ENCODE data around the gene INCA1.
A peak's percentile ranks its signal among the peaks of the same experiment; 100 is the strongest.

The INCA1 gene

DNA sequence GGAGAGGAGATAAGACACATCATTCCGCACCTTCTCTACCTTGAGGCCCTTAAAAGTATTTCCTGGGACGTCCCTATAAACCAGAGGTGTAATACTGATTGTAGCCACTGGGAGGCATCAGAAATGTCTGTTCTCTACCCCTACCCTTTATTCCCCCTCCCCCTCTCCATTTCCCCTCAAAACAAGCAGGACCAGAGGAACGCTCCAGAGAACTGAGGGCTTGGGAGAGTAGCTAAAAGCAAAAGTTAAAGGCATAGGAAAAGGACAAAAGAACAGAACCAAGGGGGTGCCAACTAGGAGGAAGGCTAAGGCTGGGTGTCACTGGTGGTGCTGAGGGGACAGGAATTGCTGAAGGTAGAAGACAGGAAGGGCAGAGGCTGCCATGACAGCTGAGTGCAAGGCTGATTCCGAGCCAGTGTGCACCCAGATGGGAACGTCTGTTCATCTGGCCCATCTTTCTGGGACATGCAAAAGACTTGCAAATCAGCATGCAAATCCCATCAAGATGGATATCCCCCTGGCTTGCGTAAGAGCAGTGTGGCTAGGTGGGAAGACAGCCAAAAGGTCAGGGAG, 16.6 kb downstream of the INCA1 start:
- no peak overlapping the region for H3K4me3 ChIP-seq (ENCODE audit: low read length)
- no peak for DNase-seq (ENCODE audit: low read depth)
- TF ChIP-seq, protein P1, sequence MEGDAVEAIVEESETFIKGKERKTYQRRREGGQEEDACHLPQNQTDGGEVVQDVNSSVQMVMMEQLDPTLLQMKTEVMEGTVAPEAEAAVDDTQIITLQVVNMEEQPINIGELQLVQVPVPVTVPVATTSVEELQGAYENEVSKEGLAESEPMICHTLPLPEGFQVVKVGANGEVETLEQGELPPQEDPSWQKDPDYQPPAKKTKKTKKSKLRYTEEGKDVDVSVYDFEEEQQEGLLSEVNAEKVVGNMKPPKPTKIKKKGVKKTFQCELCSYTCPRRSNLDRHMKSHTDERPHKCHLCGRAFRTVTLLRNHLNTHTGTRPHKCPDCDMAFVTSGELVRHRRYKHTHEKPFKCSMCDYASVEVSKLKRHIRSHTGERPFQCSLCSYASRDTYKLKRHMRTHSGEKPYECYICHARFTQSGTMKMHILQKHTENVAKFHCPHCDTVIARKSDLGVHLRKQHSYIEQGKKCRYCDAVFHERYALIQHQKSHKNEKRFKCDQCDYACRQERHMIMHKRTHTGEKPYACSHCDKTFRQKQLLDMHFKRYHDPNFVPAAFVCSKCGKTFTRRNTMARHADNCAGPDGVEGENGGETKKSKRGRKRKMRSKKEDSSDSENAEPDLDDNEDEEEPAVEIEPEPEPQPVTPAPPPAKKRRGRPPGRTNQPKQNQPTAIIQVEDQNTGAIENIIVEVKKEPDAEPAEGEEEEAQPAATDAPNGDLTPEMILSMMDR (conservative IDR thresholded peaks at IDR 0.05; ENCODE audit: low read depth, low read length): peak; percentile 71

DNA sequence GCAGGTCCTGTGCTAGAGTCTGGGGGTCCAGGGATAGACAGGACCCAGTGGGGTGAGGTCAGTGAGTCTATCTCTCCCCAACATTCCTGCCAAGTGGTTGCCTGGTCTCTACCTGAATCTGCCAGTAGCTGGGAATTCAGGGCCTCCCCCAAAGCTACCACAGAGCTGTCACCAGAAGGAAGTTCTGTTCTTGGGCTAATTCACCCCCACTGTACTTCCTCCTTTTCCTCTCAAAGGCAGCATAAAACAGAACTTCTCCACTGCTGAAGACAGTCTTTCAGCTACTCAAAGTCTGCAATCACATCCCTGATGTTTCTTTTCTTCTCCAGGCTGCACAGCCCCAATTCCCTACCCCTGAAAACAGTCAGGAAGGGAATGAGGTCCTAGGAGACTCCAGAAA, 18.6 kb downstream of the INCA1 start:
- no peak overlapping the region for H3K4me3 ChIP-seq (ENCODE audit: low read length)
- TF ChIP-seq, protein P1 (conservative IDR thresholded peaks at IDR 0.05; ENCODE audit: low read depth, low read length): no peak
- no peak for DNase-seq (ENCODE audit: low read depth)

DNA sequence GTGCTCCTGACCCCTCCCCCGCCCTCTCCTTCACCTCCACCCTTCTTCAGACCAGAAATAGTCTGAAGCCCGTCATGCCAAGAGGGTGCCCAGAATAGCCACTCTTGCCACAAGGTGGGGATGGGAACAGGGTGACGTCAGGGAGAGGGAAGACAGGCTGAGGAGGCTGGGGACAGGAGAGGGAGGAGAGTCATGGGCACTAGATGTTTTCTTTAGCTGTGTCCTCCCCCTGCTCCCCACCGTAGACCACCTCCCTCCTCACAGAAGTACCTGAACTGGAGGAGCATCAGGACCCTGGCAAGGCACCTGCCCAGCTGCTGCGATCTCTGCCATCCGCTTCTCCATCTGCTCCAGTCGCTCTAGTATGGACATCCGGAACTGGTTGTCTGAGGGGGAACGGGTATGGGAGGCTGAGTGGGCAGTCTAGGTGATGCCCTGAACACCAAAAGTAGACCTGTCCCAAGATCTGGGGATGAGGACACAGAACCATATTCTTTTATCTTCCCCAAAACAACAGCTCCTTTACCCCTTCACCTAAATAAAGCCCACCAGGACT, 23.1 kb downstream of the INCA1 start:
- DNase-seq (ENCODE audit: low read depth): no peak
- TF ChIP-seq, protein P1 (conservative IDR thresholded peaks at IDR 0.05; ENCODE audit: low read depth, low read length): no peak
- no peak overlapping the region for H3K4me3 ChIP-seq (ENCODE audit: low read length)

DNA sequence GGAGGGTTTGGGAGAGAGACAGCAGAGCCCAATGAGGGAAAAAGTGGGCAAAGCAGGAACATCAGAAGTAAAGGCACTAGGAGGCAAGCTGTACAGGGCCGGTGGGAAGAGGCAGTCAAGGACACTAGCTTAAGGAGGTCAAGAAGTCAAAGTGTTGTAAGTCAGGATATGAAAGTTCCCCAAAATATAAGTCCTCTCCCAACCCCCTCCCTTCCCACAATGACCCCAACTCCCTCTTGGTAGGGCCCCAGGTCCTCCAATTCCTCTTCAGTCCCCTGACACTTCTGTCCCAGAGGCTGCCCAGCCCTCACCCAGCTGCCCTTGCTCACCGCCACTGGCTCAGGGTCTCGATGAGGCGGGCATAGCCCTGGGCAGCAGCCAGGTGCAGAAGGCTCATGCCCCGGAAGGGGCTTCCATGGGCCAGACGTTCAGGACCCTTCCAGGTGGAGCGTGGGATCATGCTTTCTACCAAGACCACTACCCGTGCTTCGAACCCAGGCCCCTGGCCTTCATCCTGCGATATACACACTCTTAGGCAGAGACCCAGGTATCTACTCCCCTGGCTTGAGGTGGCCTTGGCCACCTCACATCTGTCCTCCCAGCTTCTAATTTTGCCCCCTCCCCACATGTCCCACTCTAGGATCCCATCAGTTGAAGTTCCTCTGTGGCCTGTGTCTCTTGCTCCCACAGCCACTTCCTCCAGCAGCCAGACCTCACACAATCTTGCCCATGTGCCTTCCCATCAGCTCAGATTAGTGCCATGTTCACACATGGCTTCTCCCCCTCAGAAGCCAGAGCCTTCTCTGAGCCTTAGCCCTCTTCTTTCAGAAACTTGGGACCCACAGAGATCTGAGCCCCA, 23.8 kb downstream of the INCA1 start:
- TF ChIP-seq, protein P1 (conservative IDR thresholded peaks at IDR 0.05; ENCODE audit: low read depth, low read length): no peak
- no peak overlapping the region for H3K4me3 ChIP-seq (ENCODE audit: low read length)
- DNase-seq (ENCODE audit: low read depth): no peak

DNA sequence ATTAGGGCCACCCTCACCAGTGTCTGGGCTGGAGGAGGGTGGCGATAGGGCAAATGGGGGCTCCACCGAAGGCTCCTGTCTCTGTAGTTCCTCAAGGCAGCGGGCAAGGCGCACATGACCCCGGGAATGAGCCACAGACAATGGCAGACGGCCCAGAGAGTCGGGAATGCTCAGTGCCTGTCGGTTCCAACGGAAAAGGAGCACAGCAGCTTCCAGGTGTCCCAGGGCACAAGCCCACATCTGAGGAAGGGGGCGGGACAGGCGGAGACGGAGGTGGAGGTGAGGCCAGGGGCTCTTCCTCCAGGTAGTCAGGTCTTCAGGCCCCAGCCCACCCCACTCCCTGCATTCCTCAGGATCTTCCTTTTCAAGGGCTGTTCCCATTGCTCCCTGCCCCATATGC, 24.6 kb downstream of the INCA1 start:
- H3K4me3 ChIP-seq (ENCODE audit: low read length): no peak overlapping the region
- DNase-seq (ENCODE audit: low read depth): no peak
- TF ChIP-seq, protein P1 (conservative IDR thresholded peaks at IDR 0.05; ENCODE audit: low read depth, low read length): no peak

DNA sequence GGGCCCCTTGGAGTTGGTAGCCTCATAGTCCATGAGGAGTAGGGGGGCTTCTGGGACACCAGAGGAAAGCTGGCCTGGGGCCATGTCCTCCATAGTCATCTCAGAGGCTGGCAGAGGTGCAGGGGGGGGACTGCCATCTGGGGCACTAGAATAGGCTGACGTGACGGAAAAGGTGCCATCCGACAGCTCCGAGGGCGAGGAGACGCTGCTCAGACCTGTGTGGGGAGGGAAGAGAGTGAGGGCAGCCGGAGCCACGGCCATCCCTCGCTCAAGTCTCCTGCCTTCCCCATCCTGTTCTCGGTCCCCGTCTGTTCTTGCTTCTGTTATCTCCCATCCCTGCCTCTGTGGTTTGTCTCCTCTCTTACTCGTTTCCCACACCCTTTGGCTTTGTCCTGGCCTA, 25.0 kb downstream of the INCA1 start:
- DNase-seq (ENCODE audit: low read depth): no peak
- no peak overlapping the region for H3K4me3 ChIP-seq (ENCODE audit: low read length)
- TF ChIP-seq, protein P1 (conservative IDR thresholded peaks at IDR 0.05; ENCODE audit: low read depth, low read length): no peak

Measured in retinal pigment epithelial cell (primary cell).